Spleen (tissue), 7 donors: ENCODE results near the gene CDC7.

Source experiments
- POLR2A ChIP-seq, 3 donors: fragments of 450-650 bp; IDR thresholded peaks; one replicate each; pipeline ENCODE4 v1.5.1; 2017; ENCODE audit warnings: antibody characterized with exemption in 3 of 3, mild to moderate bottlenecking in 1 of 3
- POLR2AphosphoS5 ChIP-seq, 3 donors: sonication (generic); formaldehyde crosslinking; IDR thresholded peaks; one replicate each; pipeline ENCODE4 v1.5.1; 2017; ENCODE audit warnings: antibody characterized with exemption in 3 of 3
- TF ChIP-seq, protein P1 (sequence below), 11 experiments: fragments of 200-600 bp in 7 of 11; fragments of 450-650 bp in 4 of 11; sonication (generic) in 4 of 11; IDR thresholded peaks in 8 of 11; conservative IDR thresholded peaks in 3 of 11; 1 replicate in 7 of 11; 2 replicates in 4 of 11; pipeline versions ENCODE4 v1.4.0 to v1.8.0; 2016 to 2021; ENCODE audit warnings: antibody characterized with exemption in 11 of 11, inconsistent platforms in 4 of 11, mild to moderate bottlenecking in 1 of 11
- donor health status: DM: no; HTN: no; CAD: no; lungs with moderate emphysema.
- donor health status: DM: no; HTN: no; CAD: no.
- donor health status: DM: no; HTN: no; CAD: no.

- TF ChIP-seq, protein P1, sequence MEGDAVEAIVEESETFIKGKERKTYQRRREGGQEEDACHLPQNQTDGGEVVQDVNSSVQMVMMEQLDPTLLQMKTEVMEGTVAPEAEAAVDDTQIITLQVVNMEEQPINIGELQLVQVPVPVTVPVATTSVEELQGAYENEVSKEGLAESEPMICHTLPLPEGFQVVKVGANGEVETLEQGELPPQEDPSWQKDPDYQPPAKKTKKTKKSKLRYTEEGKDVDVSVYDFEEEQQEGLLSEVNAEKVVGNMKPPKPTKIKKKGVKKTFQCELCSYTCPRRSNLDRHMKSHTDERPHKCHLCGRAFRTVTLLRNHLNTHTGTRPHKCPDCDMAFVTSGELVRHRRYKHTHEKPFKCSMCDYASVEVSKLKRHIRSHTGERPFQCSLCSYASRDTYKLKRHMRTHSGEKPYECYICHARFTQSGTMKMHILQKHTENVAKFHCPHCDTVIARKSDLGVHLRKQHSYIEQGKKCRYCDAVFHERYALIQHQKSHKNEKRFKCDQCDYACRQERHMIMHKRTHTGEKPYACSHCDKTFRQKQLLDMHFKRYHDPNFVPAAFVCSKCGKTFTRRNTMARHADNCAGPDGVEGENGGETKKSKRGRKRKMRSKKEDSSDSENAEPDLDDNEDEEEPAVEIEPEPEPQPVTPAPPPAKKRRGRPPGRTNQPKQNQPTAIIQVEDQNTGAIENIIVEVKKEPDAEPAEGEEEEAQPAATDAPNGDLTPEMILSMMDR (IDR thresholded peaks at IDR 0.05 in 8 of 11, conservative IDR thresholded peaks at IDR 0.05 in 3 of 11) = no peak
- TF ChIP-seq POLR2A (IDR thresholded peaks at IDR 0.05) = no peak
- TF ChIP-seq POLR2AphosphoS5 (IDR thresholded peaks at IDR 0.05) = no peak
These were observed 20.4 kb downstream of the CDC7 start for GRCh38 chr1:91520942-91521507.
